K562 (cell line): ENCODE results near the gene CFAP221. TPM values are rescaled to one million over a fixed set of nuclear protein-coding genes. Genes with fewer than 3 reads are reported as not detected.

Experiments
- NFIX ChIP-seq: fragments of 250-450 bp; sonication (Bioruptor Pico); IDR thresholded peaks from 2 replicates; pipeline ENCODE4 v1.4.0; 2020; ENCODE audit warnings: low read depth, mild to moderate bottlenecking, moderate library complexity
- POLR2H ChIP-seq: IDR thresholded peaks from 2 replicates; pipeline ENCODE4 v1.6.1; 2016; ENCODE audit warnings: missing genetic modification characterization, low read depth, mild to moderate bottlenecking, control low read depth, missing compliant biosample characterization, moderate library complexity
- RAD21 ChIP-seq, 2 experiments: fragments of 250-450 bp in 1 of 2; fragments of 450-650 bp in 1 of 2; sonication (Bioruptor Pico) in 1 of 2; formaldehyde crosslinking in 1 of 2; IDR thresholded peaks in 1 of 2; conservative IDR thresholded peaks in 1 of 2; 2 replicates each; pipeline versions ENCODE4 v1.4.0 to v1.8.0; 2020 to 2022; ENCODE audit warnings: mild to moderate bottlenecking in 2 of 2, moderate library complexity in 1 of 2
- RBM34 ChIP-seq: fragments of 200-400 bp; formaldehyde crosslinking; IDR thresholded peaks from 2 replicates; pipeline ENCODE4 v1.6.1; 2018; ENCODE audit warnings: low read length, borderline replicate concordance; ENCODE audit not compliant: insufficient read depth
- SMAD1 ChIP-seq: fragments of 150-350 bp; IDR thresholded peaks from 2 replicates; pipeline ENCODE4 v1.6.1; 2014; ENCODE audit warnings: low read length, low read depth; ENCODE audit not compliant: partially characterized antibody
- STAG1 ChIP-seq: sonication (generic); formaldehyde crosslinking; IDR thresholded peaks from 2 replicates; pipeline ENCODE4 v1.5.0; 2020; ENCODE audit warnings: missing genetic modification reagents, borderline replicate concordance
- TGIF2 ChIP-seq: sonication (generic); formaldehyde crosslinking; IDR thresholded peaks from 2 replicates; pipeline ENCODE4 v1.8.1; 2022; ENCODE audit warnings: mild to moderate bottlenecking, missing genetic modification reagents, moderate library complexity
- ZNF124 ChIP-seq: sonication (generic); formaldehyde crosslinking; IDR thresholded peaks from 2 replicates; pipeline ENCODE4 v1.8.1; 2022; ENCODE audit warnings: missing genetic modification reagents
- polyA plus RNA-seq, 8 experiments: library from polyadenylated mRNA; depleted of rRNA in 4 of 8; stranded (reverse) in 5 of 8; unstranded in 3 of 8; fragments of >200 nt; fragmentation: Nextera tagmentation in 2 of 8; fragmentation: Illumina TruSeq in 1 of 8; extraction: Ambion mirVana in 2 of 8; extraction: Trizol in 1 of 8; gene quantifications; 2 replicates each; pipeline versions ENCODE4 v1.2.1 to v1.2.3, GENCODE V29; 2011 to 2014; ENCODE audit warnings: inconsistent platforms in 1 of 8, missing spikeins in 1 of 8
- total RNA-seq, 7 experiments: library from RNA; depleted of rRNA in 6 of 7; stranded (reverse); fragments of >200 nt in 6 of 7; fragmentation: Illumina TruSeq in 2 of 7; extraction: Trizol in 2 of 7; gene quantifications; 2 replicates each; pipeline versions ENCODE4 v1.2.1 to v1.2.3, GENCODE V29; 2011 to 2021; ENCODE audit warnings: low replicate concordance in 1 of 7
- TF ChIP-seq, protein P1 (sequence below): fragments of 250-450 bp; sonication (Bioruptor Pico); IDR thresholded peaks from 2 replicates; pipeline ENCODE4 v1.4.0; 2020
- TF ChIP-seq, protein P2 (sequence below), 2 experiments: IDR thresholded peaks; 2 replicates each; pipeline ENCODE4 v1.6.1; 2011; ENCODE audit warnings: borderline replicate concordance in 1 of 2, control low read depth in 1 of 2, low read depth in 1 of 2, low read length in 1 of 2, mild to moderate bottlenecking in 1 of 2, mixed read lengths in 1 of 2, moderate library complexity in 1 of 2; ENCODE audit not compliant: insufficient read depth in 1 of 2, insufficient read length in 1 of 2, poor library complexity in 1 of 2, severe bottlenecking in 1 of 2; ENCODE audit errors: extremely low read depth in 1 of 2
- TF ChIP-seq, protein P3 (sequence below): IDR thresholded peaks from 2 replicates; pipeline ENCODE4 v1.6.1; 2012; ENCODE audit warnings: low read depth, low read length, improper control_type of control experiment, borderline replicate concordance
- TF ChIP-seq, protein P4 (sequence below): fragments of 450-650 bp; IDR thresholded peaks from one replicate; pipeline ENCODE4 v1.6.1; 2018; ENCODE audit warnings: mild to moderate bottlenecking, moderate library complexity; ENCODE audit not compliant: partially characterized antibody
- TF ChIP-seq, protein P5 (sequence below), 2 experiments: fragments of 250-450 bp in 1 of 2; fragments of 450-650 bp in 1 of 2; sonication (Bioruptor Pico) in 1 of 2; IDR thresholded peaks; 2 replicates each; pipeline versions ENCODE4 v1.6.1 to v1.8.0; 2016 to 2021; ENCODE audit warnings: mild to moderate bottlenecking in 2 of 2, moderate library complexity in 2 of 2, missing compliant biosample characterization in 1 of 2, missing genetic modification characterization in 1 of 2
- TF ChIP-seq, protein P6 (sequence below): fragments of 450-650 bp; IDR thresholded peaks from 2 replicates; pipeline ENCODE4 v1.6.1; 2016; ENCODE audit warnings: low read depth, mild to moderate bottlenecking, moderate library complexity
- TF ChIP-seq, protein P7 (sequence below): sonication (generic); formaldehyde crosslinking; IDR thresholded peaks from 2 replicates; pipeline ENCODE4 v1.8.1; 2023; ENCODE audit warnings: mild to moderate bottlenecking, missing genetic modification reagents, moderate library complexity

CFAP221 gene
- total and polyA plus RNA-seq, 9 of the 15 experiments (the other 6 are each of a cell fraction or from before 2014, with no cell fraction given) = 0.09 to 1.4 (median 0.65) TPM

DNA sequence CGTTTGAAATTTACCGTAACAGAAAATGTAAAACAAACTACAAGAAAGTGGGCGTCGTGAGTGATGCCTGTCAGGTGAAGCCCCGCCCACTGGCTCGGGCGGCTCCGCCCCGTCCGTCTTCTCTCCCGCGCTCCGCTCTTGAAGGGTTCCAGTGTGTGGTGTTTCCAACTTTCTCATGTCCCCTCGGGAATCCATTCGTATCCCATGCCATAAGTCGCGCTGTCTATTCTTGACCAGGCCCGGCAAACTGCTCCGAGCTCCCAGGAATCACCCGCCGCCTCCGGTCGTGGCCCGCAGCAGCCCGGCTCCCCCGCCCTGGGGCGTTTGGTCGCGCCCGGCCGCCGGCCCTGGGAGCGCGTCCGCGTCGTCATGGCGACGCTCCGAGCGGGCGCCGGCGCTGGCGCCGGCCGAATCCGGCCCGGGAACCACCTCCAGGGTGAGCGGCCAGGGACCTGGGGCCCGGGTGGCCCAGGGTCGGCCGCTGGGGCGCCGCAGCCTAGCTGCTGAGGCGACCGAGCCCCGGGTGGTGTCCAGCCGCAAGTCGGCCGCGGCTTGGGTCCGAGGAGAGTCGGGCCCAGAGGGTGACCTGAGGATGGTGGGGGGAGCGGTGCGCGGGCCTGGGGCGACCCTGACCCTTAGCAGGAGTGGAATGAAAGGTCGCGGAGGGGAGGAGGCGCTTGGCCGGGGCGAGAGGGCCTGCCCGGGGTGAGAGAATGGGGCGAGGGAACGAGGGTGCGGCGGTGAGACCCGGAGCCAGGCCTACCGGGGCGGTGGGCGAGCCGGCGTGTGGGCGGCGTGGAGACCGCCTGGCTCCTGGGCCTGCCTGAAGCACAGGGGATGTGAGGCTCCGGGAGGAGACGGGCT is at the start of gene CFAP221 (continued):
- TF ChIP-seq RAD21 (CRISPR knock-in tag; conservative IDR thresholded peaks at IDR 0.05 in 1 of 2, IDR thresholded peaks at IDR 0.05 in 1 of 2) (no peak), NFIX (CRISPR knock-in tag) (no peak), TGIF2 (CRISPR knock-in tag) (0 out of 2 replicates have a peak, but pooled peaks have one; percentile 55), RBM34 (no peak), STAG1 (CRISPR knock-in tag) (no peak), ZNF124 (CRISPR knock-in tag) (no peak), POLR2H (tag) (no peak), SMAD1 (peak; percentile 16)
- TF ChIP-seq, protein P1, sequence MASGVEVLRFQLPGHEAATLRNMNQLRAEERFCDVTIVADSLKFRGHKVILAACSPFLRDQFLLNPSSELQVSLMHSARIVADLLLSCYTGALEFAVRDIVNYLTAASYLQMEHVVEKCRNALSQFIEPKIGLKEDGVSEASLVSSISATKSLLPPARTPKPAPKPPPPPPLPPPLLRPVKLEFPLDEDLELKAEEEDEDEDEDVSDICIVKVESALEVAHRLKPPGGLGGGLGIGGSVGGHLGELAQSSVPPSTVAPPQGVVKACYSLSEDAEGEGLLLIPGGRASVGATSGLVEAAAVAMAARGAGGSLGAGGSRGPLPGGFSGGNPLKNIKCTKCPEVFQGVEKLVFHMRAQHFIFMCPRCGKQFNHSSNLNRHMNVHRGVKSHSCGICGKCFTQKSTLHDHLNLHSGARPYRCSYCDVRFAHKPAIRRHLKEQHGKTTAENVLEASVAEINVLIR (CRISPR knock-in tag) = no peak
- TF ChIP-seq, protein P2, sequence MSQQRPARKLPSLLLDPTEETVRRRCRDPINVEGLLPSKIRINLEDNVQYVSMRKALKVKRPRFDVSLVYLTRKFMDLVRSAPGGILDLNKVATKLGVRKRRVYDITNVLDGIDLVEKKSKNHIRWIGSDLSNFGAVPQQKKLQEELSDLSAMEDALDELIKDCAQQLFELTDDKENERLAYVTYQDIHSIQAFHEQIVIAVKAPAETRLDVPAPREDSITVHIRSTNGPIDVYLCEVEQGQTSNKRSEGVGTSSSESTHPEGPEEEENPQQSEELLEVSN (IDR thresholded peaks at IDR 0.05; ENCODE audit: borderline replicate concordance in 1 of 2, extremely low read depth in 1 of 2, insufficient read depth in 1 of 2, insufficient read length in 1 of 2, low read depth in 1 of 2, low read length in 1 of 2, poor library complexity in 1 of 2, severe bottlenecking in 1 of 2) = peak in 1 of 2 experiments; percentile 5
- TF ChIP-seq, protein P3, sequence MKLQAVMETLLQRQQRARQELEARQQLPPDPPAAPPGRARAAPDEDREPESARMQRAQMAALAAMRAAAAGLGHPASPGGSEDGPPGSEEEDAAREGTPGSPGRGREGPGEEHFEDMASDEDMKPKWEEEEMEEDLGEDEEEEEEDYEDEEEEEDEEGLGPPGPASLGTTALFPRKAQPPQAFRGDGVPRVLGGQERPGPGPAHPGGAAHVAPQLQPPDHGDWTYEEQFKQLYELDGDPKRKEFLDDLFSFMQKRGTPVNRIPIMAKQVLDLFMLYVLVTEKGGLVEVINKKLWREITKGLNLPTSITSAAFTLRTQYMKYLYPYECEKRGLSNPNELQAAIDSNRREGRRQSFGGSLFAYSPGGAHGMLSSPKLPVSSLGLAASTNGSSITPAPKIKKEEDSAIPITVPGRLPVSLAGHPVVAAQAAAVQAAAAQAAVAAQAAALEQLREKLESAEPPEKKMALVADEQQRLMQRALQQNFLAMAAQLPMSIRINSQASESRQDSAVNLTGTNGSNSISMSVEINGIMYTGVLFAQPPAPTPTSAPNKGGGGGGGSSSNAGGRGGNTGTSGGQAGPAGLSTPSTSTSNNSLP = no peak
- TF ChIP-seq, protein P4, sequence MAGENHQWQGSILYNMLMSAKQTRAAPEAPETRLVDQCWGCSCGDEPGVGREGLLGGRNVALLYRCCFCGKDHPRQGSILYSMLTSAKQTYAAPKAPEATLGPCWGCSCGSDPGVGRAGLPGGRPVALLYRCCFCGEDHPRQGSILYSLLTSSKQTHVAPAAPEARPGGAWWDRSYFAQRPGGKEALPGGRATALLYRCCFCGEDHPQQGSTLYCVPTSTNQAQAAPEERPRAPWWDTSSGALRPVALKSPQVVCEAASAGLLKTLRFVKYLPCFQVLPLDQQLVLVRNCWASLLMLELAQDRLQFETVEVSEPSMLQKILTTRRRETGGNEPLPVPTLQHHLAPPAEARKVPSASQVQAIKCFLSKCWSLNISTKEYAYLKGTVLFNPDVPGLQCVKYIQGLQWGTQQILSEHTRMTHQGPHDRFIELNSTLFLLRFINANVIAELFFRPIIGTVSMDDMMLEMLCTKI = no peak
- TF ChIP-seq, protein P5, sequence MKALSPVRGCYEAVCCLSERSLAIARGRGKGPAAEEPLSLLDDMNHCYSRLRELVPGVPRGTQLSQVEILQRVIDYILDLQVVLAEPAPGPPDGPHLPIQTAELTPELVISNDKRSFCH (CRISPR knock-in tag; IDR thresholded peaks at IDR 0.05) = no peak
- TF ChIP-seq, protein P5 (tag; IDR thresholded peaks at IDR 0.05) = 0 out of 2 replicates have a peak, but pooled peaks have one; percentile 47
- TF ChIP-seq, protein P6, sequence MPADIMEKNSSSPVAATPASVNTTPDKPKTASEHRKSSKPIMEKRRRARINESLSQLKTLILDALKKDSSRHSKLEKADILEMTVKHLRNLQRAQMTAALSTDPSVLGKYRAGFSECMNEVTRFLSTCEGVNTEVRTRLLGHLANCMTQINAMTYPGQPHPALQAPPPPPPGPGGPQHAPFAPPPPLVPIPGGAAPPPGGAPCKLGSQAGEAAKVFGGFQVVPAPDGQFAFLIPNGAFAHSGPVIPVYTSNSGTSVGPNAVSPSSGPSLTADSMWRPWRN = no peak
- TF ChIP-seq, protein P7, sequence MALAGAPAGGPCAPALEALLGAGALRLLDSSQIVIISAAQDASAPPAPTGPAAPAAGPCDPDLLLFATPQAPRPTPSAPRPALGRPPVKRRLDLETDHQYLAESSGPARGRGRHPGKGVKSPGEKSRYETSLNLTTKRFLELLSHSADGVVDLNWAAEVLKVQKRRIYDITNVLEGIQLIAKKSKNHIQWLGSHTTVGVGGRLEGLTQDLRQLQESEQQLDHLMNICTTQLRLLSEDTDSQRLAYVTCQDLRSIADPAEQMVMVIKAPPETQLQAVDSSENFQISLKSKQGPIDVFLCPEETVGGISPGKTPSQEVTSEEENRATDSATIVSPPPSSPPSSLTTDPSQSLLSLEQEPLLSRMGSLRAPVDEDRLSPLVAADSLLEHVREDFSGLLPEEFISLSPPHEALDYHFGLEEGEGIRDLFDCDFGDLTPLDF (CRISPR knock-in tag) = peak; percentile 77; the same call in 1 of the 2 replicates
